Panc1 (cell line): ENCODE results near the gene SMAD6. TPM values are rescaled to one million over a fixed set of nuclear protein-coding genes. Genes with fewer than 3 reads are reported as not detected.

Source experiments
- ATAC-seq: fragments of 200-7000 bp; cut with Tn5 transposase; 2 replicates; pipeline ENCODE4 v1.9.1; 2020; ENCODE audit warnings: mild to moderate bottlenecking, moderate library complexity
- BruUV-seq: library from RNA; stranded (reverse); fragments of 400-500 nt; replicated peaks from 2 replicates; lab custom pipeline; 2021; lab: Mats Ljungman, UMichigan
- CTCF ChIA-PET: fragments of 300-600 bp; sonication (Branson Sonifier 250); formaldehyde crosslinking; loops from one replicate; lab custom pipeline; 2022; ENCODE audit warnings: antibody characterized with exemption; lab: Charles Lee
- POLR2A ChIA-PET: fragments of 300-600 bp; sonication (Branson Sonifier 250); formaldehyde crosslinking; loops from one replicate; lab custom pipeline; 2022; ENCODE audit warnings: antibody characterized with exemption; lab: Charles Lee
- DNase-seq: peaks from one replicate; pipeline ENCODE4 v3.0.0-alpha.2; 2010; ENCODE audit warnings: low read depth, low spot score
- H3K27ac ChIP-seq: 2 replicates; pipeline ENCODE4 v1.5.1; 2011; ENCODE audit warnings: mild to moderate bottlenecking, low read length, inconsistent platforms
- H3K27me3 ChIP-seq: fragments of 200-500 bp; sonication (Bioruptor generic); 2 replicates; pipeline ENCODE4 v1.6.0; 2014; ENCODE audit warnings: low read length, inconsistent platforms; ENCODE audit not compliant: control insufficient read depth, insufficient read depth
- H3K36me3 ChIP-seq: fragments of 200-500 bp; sonication (Bioruptor generic); 2 replicates; pipeline ENCODE4 v1.5.1; 2014; ENCODE audit warnings: inconsistent platforms, mild to moderate bottlenecking, low read length, moderate library complexity; ENCODE audit not compliant: control insufficient read depth, insufficient read depth
- H3K4me1 ChIP-seq: 2 replicates; pipeline ENCODE4 v1.5.1; 2011; ENCODE audit warnings: inconsistent platforms, mild to moderate bottlenecking, low read length, moderate library complexity; ENCODE audit not compliant: control insufficient read depth, insufficient read depth
- H3K4me3 ChIP-seq, 2 experiments: 2 replicates each; pipeline ENCODE4 v1.5.1; 2011 to 2012; ENCODE audit warnings: low read depth in 2 of 2, low read length in 2 of 2, mild to moderate bottlenecking in 2 of 2, inconsistent platforms in 1 of 2, moderate library complexity in 1 of 2
- H3K9me3 ChIP-seq: fragments of 200-500 bp; sonication (Bioruptor generic); 2 replicates; pipeline ENCODE4 v1.5.1; 2014; ENCODE audit warnings: low read depth, mild to moderate bottlenecking, inconsistent platforms, low read length, moderate library complexity; ENCODE audit not compliant: control insufficient read depth, insufficient read depth
- POLR2AphosphoS5 ChIP-seq: IDR thresholded peaks from 2 replicates; pipeline ENCODE4 v1.6.1; 2012; ENCODE audit warnings: mild to moderate bottlenecking, low read depth, low read length, moderate library complexity
- SIN3A ChIP-seq: IDR thresholded peaks from 2 replicates; pipeline ENCODE4 v1.6.1; 2012; ENCODE audit warnings: low read depth, mild to moderate bottlenecking, low read length, moderate library complexity, borderline replicate concordance; ENCODE audit not compliant: insufficient read depth
- TCF7L2 ChIP-seq: IDR thresholded peaks from 2 replicates; pipeline ENCODE4 v1.6.1; 2011; ENCODE audit warnings: mild to moderate bottlenecking, low read depth, low read length, inconsistent platforms
- in situ Hi-C: cut with HindIII; loops from 2 replicates; pipeline ENCODE4 v1.10.0; 2016; ENCODE audit warnings: low sequenced_read_pairs, low pct_unique_long_range_greater_than_20kb
- intact Hi-C: fragments of 100-400 bp; cut with micrococcal nuclease; formaldehyde crosslinking; loops from one replicate; pipeline ENCODE4 v1.10.0; 2022; ENCODE audit not compliant: unreplicated experiment
- total RNA-seq: library from RNA; stranded (reverse); gene quantifications from one replicate; pipeline ENCODE4 v1.2.1, GENCODE V29; 2021; ENCODE audit not compliant: unreplicated experiment
- TF ChIP-seq, protein P1 (sequence below), 2 experiments: IDR thresholded peaks; 2 replicates each; pipeline ENCODE4 v1.6.1; 2011 to 2012; ENCODE audit warnings: low read depth in 2 of 2, control low read depth in 1 of 2, low read length in 1 of 2, mild to moderate bottlenecking in 1 of 2, moderate library complexity in 1 of 2; ENCODE audit not compliant: insufficient read depth in 1 of 2
- TF ChIP-seq, protein P2 (sequence below): fragments of 450-650 bp; IDR thresholded peaks from 2 replicates; pipeline ENCODE4 v1.5.1; 2017; ENCODE audit warnings: mild to moderate bottlenecking

Gene SMAD6
- total RNA-seq, 1 experiment from 2014 or later = 45.9 TPM

DNA sequence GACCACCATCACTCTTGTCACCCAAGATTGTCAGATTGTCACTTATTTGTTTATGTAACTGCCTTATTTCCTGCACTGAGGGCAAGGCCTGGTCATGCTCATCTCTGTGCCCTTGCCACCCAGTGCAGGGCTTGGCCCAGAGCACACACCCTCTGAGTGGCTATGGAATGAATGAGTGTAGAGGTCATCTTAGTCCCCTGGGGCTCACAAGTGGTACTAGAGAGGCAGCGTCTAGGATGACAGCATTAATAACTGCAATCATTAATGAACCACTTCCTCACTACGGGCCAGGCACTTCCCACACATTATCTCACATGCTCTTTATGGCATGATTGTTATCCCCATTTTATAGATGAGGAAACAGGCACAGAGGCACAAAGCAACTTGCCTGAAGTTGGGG lies 117.0 kb downstream of the SMAD6 start:
- Histone ChIP-seq H3K27me3 (no peaks in the 10 kb centered on the region), H3K27ac (no peak overlapping the region), H3K36me3 (no peaks in the 10 kb centered on the region), H3K4me1 (no peaks in the 10 kb centered on the region), H3K4me3 (no peak overlapping the region), H3K9me3 (no peaks in the 10 kb centered on the region)
- DNase-seq (no peak), ATAC-seq (0 out of 2 replicates have a peak, but pooled peaks have one; percentile 27)
- TF ChIP-seq, protein P1, sequence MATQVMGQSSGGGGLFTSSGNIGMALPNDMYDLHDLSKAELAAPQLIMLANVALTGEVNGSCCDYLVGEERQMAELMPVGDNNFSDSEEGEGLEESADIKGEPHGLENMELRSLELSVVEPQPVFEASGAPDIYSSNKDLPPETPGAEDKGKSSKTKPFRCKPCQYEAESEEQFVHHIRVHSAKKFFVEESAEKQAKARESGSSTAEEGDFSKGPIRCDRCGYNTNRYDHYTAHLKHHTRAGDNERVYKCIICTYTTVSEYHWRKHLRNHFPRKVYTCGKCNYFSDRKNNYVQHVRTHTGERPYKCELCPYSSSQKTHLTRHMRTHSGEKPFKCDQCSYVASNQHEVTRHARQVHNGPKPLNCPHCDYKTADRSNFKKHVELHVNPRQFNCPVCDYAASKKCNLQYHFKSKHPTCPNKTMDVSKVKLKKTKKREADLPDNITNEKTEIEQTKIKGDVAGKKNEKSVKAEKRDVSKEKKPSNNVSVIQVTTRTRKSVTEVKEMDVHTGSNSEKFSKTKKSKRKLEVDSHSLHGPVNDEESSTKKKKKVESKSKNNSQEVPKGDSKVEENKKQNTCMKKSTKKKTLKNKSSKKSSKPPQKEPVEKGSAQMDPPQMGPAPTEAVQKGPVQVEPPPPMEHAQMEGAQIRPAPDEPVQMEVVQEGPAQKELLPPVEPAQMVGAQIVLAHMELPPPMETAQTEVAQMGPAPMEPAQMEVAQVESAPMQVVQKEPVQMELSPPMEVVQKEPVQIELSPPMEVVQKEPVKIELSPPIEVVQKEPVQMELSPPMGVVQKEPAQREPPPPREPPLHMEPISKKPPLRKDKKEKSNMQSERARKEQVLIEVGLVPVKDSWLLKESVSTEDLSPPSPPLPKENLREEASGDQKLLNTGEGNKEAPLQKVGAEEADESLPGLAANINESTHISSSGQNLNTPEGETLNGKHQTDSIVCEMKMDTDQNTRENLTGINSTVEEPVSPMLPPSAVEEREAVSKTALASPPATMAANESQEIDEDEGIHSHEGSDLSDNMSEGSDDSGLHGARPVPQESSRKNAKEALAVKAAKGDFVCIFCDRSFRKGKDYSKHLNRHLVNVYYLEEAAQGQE (IDR thresholded peaks at IDR 0.05; ENCODE audit: insufficient read depth in 1 of 2, low read depth in 2 of 2, low read length in 1 of 2) = no peak
- TF ChIP-seq POLR2AphosphoS5 (no peak), SIN3A (no peak), TCF7L2 (no peak)
- TF ChIP-seq, protein P2, sequence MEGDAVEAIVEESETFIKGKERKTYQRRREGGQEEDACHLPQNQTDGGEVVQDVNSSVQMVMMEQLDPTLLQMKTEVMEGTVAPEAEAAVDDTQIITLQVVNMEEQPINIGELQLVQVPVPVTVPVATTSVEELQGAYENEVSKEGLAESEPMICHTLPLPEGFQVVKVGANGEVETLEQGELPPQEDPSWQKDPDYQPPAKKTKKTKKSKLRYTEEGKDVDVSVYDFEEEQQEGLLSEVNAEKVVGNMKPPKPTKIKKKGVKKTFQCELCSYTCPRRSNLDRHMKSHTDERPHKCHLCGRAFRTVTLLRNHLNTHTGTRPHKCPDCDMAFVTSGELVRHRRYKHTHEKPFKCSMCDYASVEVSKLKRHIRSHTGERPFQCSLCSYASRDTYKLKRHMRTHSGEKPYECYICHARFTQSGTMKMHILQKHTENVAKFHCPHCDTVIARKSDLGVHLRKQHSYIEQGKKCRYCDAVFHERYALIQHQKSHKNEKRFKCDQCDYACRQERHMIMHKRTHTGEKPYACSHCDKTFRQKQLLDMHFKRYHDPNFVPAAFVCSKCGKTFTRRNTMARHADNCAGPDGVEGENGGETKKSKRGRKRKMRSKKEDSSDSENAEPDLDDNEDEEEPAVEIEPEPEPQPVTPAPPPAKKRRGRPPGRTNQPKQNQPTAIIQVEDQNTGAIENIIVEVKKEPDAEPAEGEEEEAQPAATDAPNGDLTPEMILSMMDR = no peak
- ChIA-PET POLR2A (no interaction called here), CTCF (no interaction called here)
- in situ Hi-C loops = no loop called here
- intact Hi-C loops = no loop called here
- no TSS peak for BruUV-seq

DNA sequence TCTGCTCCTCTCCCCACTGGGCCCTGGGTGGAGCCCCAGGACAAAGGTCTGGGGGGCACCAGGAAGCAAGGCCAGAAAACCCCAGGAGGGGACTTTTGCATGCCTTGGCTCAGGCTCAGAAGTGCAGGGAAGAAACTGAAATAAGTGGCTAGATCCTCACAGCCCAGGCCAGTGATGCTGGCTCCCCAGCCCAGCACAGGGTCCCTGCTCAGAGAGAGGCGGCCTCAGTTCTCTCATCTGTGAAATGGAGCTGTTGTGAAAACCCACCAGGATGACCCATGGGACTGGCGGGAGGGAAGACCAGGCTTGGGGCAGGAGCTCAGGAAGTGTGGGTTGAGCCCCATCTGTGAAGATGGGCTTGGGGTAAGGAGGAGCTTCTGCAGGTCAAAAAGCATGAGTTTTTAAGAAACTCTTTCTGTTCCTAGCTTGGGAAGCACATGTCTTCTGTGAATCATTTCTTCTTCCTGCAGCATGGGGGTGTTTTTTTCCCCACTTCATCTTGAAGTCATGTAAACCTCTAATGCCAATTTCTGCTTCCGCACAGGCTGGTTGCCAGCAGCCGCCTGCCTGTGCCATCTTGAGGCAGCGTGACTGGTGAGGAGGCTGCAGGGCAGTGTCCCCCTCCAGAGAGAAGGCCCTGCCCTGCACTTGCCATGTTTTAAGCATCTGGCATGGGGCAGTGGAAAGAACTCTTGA lies 118.6 kb downstream of the SMAD6 start:
- DNase-seq = no peak
- no TSS peak for BruUV-seq
- POLR2A ChIA-PET = no interaction called here

More for the DNA sequence above, 118.6 kb downstream of the SMAD6 start:
- TF ChIP-seq, protein P1 (IDR thresholded peaks at IDR 0.05; ENCODE audit: insufficient read depth in 1 of 2, low read depth in 2 of 2, low read length in 1 of 2) = no peak
- no peak for TF ChIP-seq TCF7L2
- TF ChIP-seq POLR2AphosphoS5 = no peak
- TF ChIP-seq, protein P2 = no peak
- TF ChIP-seq SIN3A = no peak
- no peak overlapping the region for H3K27ac ChIP-seq
- H3K4me1 ChIP-seq = no peaks in the 10 kb centered on the region
- no peak for ATAC-seq
- H3K9me3 ChIP-seq = no peaks in the 10 kb centered on the region
- no peaks in the 10 kb centered on the region for H3K27me3 ChIP-seq
- in situ Hi-C loops (no loop called here), intact Hi-C loops (no loop called here)
- CTCF ChIA-PET = no interaction called here
- no peaks in the 10 kb centered on the region for H3K36me3 ChIP-seq
- no peak overlapping the region for H3K4me3 ChIP-seq
